GM23338 (cell line): Measurements from ENCODE around the gene INTS3. TPM values are rescaled to one million over a fixed set of nuclear protein-coding genes. Genes with fewer than 3 reads are reported as not detected.

Experiments used
- ATAC-seq: fragments of 200-7000 bp; cut with Tn5 transposase; 3 replicates; pipeline ENCODE4 v1.9.1; 2020
- DNase-seq: peaks from one replicate; pipeline ENCODE4 v3.0.0-alpha.2; 2015; ENCODE audit warnings: low spot score
- H2AFZ ChIP-seq: fragments of 200-600 bp; sonication (generic); 2 replicates; pipeline ENCODE4 v1.8.0; 2016; ENCODE audit warnings: antibody characterized with exemption, mild to moderate bottlenecking, moderate library complexity
- H3F3A ChIP-seq: fragments of 200-600 bp; sonication (generic); replicated peaks from 2 replicates; pipeline ENCODE4 v1.8.0; 2017; ENCODE audit warnings: antibody characterized with exemption, mixed run types, low read depth
- H3K27ac ChIP-seq: fragments of 200-600 bp; sonication (generic); 2 replicates; pipeline ENCODE4 v1.6.1; 2016; ENCODE audit warnings: low read depth
- H3K27me3 ChIP-seq: fragments of 200-600 bp; sonication (generic); 2 replicates; pipeline ENCODE4 v1.8.0; 2016; ENCODE audit warnings: mild to moderate bottlenecking, mixed run types, moderate library complexity; ENCODE audit not compliant: insufficient read depth
- H3K36me3 ChIP-seq: fragments of 200-600 bp; sonication (generic); 2 replicates; pipeline ENCODE4 v1.8.0; 2016; ENCODE audit warnings: mild to moderate bottlenecking; ENCODE audit not compliant: insufficient read depth
- H3K4me1 ChIP-seq: fragments of 200-600 bp; sonication (generic); 2 replicates; pipeline ENCODE4 v1.8.0; 2016; ENCODE audit warnings: mild to moderate bottlenecking, moderate library complexity; ENCODE audit not compliant: insufficient read depth
- H3K4me2 ChIP-seq: fragments of 200-600 bp; sonication (generic); 2 replicates; pipeline ENCODE4 v1.7.1; 2017; ENCODE audit warnings: mixed run types
- H3K4me3 ChIP-seq: fragments of 200-600 bp; sonication (generic); 2 replicates; pipeline ENCODE4 v1.6.1; 2016; ENCODE audit warnings: mixed run types
- H3K79me2 ChIP-seq: fragments of 200-600 bp; sonication (generic); replicated peaks from 2 replicates; pipeline ENCODE4 v1.8.0; 2017; ENCODE audit warnings: mild to moderate bottlenecking; ENCODE audit not compliant: insufficient read depth
- H3K9me2 ChIP-seq: fragments of 200-600 bp; sonication (generic); 2 replicates; pipeline ENCODE4 v1.8.0; 2017; ENCODE audit not compliant: insufficient read depth
- H4K20me1 ChIP-seq: fragments of 200-600 bp; sonication (generic); replicated peaks from 2 replicates; pipeline ENCODE4 v1.8.0; 2017; ENCODE audit warnings: mild to moderate bottlenecking; ENCODE audit not compliant: insufficient read depth
- H3K27ac Mint-ChIP-seq: 2 replicates; pipeline ENCODE4 v1.8.0; 2020; ENCODE audit warnings: inconsistent platforms, mild to moderate bottlenecking, moderate library complexity, mixed read lengths
- H3K27me3 Mint-ChIP-seq: 3 replicates; pipeline ENCODE4 v1.8.0; 2022; ENCODE audit warnings: low read depth, mild to moderate bottlenecking, moderate library complexity, mixed read lengths, inconsistent platforms; ENCODE audit not compliant: insufficient read depth, poor library complexity
- H3K36me3 Mint-ChIP-seq: 3 replicates; pipeline ENCODE4 v1.8.0; 2021; ENCODE audit warnings: low read depth, mild to moderate bottlenecking, inconsistent platforms, moderate library complexity, mixed read lengths
- H3K4me1 Mint-ChIP-seq: 3 replicates; pipeline ENCODE4 v1.8.0; 2020; ENCODE audit warnings: mild to moderate bottlenecking, inconsistent platforms, mixed read lengths
- H3K4me3 Mint-ChIP-seq: 3 replicates; pipeline ENCODE4 v1.8.0; 2021; ENCODE audit warnings: moderate library complexity, mild to moderate bottlenecking, inconsistent platforms, mixed read lengths
- H3K9me3 Mint-ChIP-seq: 3 replicates; pipeline ENCODE4 v1.8.0; 2020; ENCODE audit warnings: moderate library complexity, mild to moderate bottlenecking, inconsistent platforms, mixed read lengths
- CREB1 ChIP-seq: fragments of 250-450 bp; sonication (Bioruptor Pico); IDR thresholded peaks from 2 replicates; pipeline ENCODE4 v1.5.0; 2020; ENCODE audit warnings: low read depth, mild to moderate bottlenecking, moderate library complexity
- CTCF ChIP-seq, 2 experiments: fragments of 200-600 bp in 1 of 2; sonication (generic) in 1 of 2; conservative IDR thresholded peaks; 2 replicates each; pipeline versions ENCODE4 v1.5.1 to v1.6.1; 2016 to 2017; ENCODE audit warnings: antibody characterized with exemption in 2 of 2, low read depth in 2 of 2, mild to moderate bottlenecking in 2 of 2, moderate library complexity in 1 of 2
- EZH2phosphoT487 ChIP-seq: fragments of 200-600 bp; sonication (generic); IDR thresholded peaks from one replicate; pipeline ENCODE4 v1.8.1; 2018; ENCODE audit warnings: antibody characterized with exemption; ENCODE audit not compliant: unreplicated experiment
- JUNB ChIP-seq: IDR thresholded peaks from one replicate; pipeline ENCODE4 v1.6.1; 2016; ENCODE audit warnings: antibody characterized with exemption; ENCODE audit not compliant: unreplicated experiment
- NANOG ChIP-seq: IDR thresholded peaks from 2 replicates; pipeline ENCODE4 v1.6.1; 2016; ENCODE audit warnings: antibody characterized with exemption, borderline replicate concordance
- POLR2AphosphoS5 ChIP-seq: IDR thresholded peaks from 2 replicates; pipeline ENCODE4 v1.6.1; 2016; ENCODE audit warnings: antibody characterized with exemption, low read depth
- REST ChIP-seq: IDR thresholded peaks from one replicate; pipeline ENCODE4 v1.6.1; 2018; ENCODE audit warnings: antibody characterized with exemption; ENCODE audit not compliant: unreplicated experiment
- STAT1 ChIP-seq: IDR thresholded peaks from one replicate; pipeline ENCODE4 v1.6.1; 2016; ENCODE audit warnings: antibody characterized with exemption; ENCODE audit not compliant: unreplicated experiment
- ZNF114 ChIP-seq: fragments of 250-450 bp; sonication (Bioruptor Pico); IDR thresholded peaks from 2 replicates; pipeline ENCODE4 v1.5.0; 2020; ENCODE audit warnings: mild to moderate bottlenecking, moderate library complexity
- ZNF331 ChIP-seq: fragments of 250-450 bp; sonication (Bioruptor Pico); IDR thresholded peaks from 2 replicates; pipeline ENCODE4 v1.5.0; 2020; ENCODE audit warnings: low read depth, mild to moderate bottlenecking, moderate library complexity
- polyA plus RNA-seq: library from polyadenylated mRNA; unstranded; fragments of >200 nt; fragmentation: Nextera tagmentation; extraction: Ambion mirVana; gene quantifications from 2 replicates; pipeline ENCODE4 v1.2.1, GENCODE V29; 2016
- total RNA-seq: library from RNA; depleted of rRNA; stranded (reverse); fragments of >200 nt; shearing (Covaris generic); gene quantifications from 2 replicates; pipeline ENCODE4 v1.2.3, GENCODE V29; 2014

The INTS3 gene
- total and polyA plus RNA-seq, 2 experiments from 2014 or later: 22.7 to 51.3 TPM

- H3K4me3 Mint-ChIP-seq: no peak overlapping the region
- H3K27ac Mint-ChIP-seq: no peak overlapping the region
- H3K4me3 ChIP-seq: no peak overlapping the region
- no peak for TF ChIP-seq STAT1
- TF ChIP-seq ZNF114 (CRISPR knock-in tag): no peak
- TF ChIP-seq CREB1 (CRISPR knock-in tag): no peak
- no peak for TF ChIP-seq ZNF331
- no peak for TF ChIP-seq JUNB
- no peak for TF ChIP-seq NANOG
- no peak for TF ChIP-seq EZH2phosphoT487
- no peak for TF ChIP-seq POLR2AphosphoS5
- TF ChIP-seq REST: no peak
- H3K27me3 ChIP-seq: peaks cover 5% of the 10 kb centered on the region; the same call in 1 of the 2 replicates
- H3K36me3 Mint-ChIP-seq: peaks cover 72% of the 10 kb centered on the region
- no peak overlapping the region for H3K27ac ChIP-seq
- no peaks in the 10 kb centered on the region for H3K9me2 ChIP-seq
- H3F3A ChIP-seq: no peaks in the 10 kb centered on the region
- no peak overlapping the region for H3K4me2 ChIP-seq
- peaks cover 18% of the 10 kb centered on the region for H3K27me3 Mint-ChIP-seq
- no peaks in the 10 kb centered on the region for H3K79me2 ChIP-seq
- no peaks in the 10 kb centered on the region; the same call in 2 of the 3 replicates for H3K9me3 Mint-ChIP-seq
- H3K36me3 ChIP-seq: no peaks in the 10 kb centered on the region
- DNase-seq (no peak), ATAC-seq (peak; percentile 26; the same call in 2 of the 3 replicates)
- no peaks in the 10 kb centered on the region; the same call in 1 of the 2 replicates for H3K4me1 ChIP-seq
- no peaks in the 10 kb centered on the region for H4K20me1 ChIP-seq
- no peak overlapping the region for H2AFZ ChIP-seq
- peaks cover 15% of the 10 kb centered on the region for H3K4me1 Mint-ChIP-seq
These were observed 42.1 kb upstream of the INTS3 start for GRCh38 chr1:153685544-153686340.

GRCh38 chr1:153687346-153688125, 40.3 kb upstream of the INTS3 start:
- peaks cover 16% of the 10 kb centered on the region for H3K27me3 Mint-ChIP-seq
- Histone ChIP-seq H3K79me2 (no peaks in the 10 kb centered on the region), H3K4me1 (no peaks in the 10 kb centered on the region), H3K27ac (no peak overlapping the region), H3K4me3 (no peak overlapping the region), H2AFZ (no peak overlapping the region), H3K9me2 (no peaks in the 10 kb centered on the region), H3K27me3 (no peaks in the 10 kb centered on the region), H3K4me2 (no peak overlapping the region), H3K36me3 (no peaks in the 10 kb centered on the region), H4K20me1 (no peaks in the 10 kb centered on the region), H3F3A (no peaks in the 10 kb centered on the region)
- ATAC-seq: no peak
- peaks cover 62% of the 10 kb centered on the region for H3K36me3 Mint-ChIP-seq
- H3K4me3 Mint-ChIP-seq: no peak overlapping the region
- peak overlapping the region; percentile 49; the same call in 1 of the 2 replicates for H3K27ac Mint-ChIP-seq
- no peaks in the 10 kb centered on the region; the same call in 2 of the 3 replicates for H3K9me3 Mint-ChIP-seq
- H3K4me1 Mint-ChIP-seq: peaks cover 7% of the 10 kb centered on the region; the same call in 2 of the 3 replicates
- DNase-seq: no peak
- TF ChIP-seq CREB1 (CRISPR knock-in tag): no peak
- no peak for TF ChIP-seq REST
- no peak for TF ChIP-seq CTCF (conservative IDR thresholded peaks at IDR 0.05; ENCODE audit: low read depth in 2 of 2)
- no peak for TF ChIP-seq NANOG
